HCT116 (cell line): Measurements from ENCODE around the gene CNTNAP2. TPM values are rescaled to one million over a fixed set of nuclear protein-coding genes. Genes with fewer than 3 reads are reported as not detected.

Source experiments
- ATAC-seq: fragments of 200-7000 bp; cut with Tn5 transposase; 2 replicates; pipeline ENCODE4 v1.9.1; 2020; ENCODE audit warnings: mild to moderate bottlenecking, moderate library complexity
- BruUV-seq: library from RNA; stranded (reverse); fragments of 400-500 nt; replicated peaks from 2 replicates; lab custom pipeline; 2021; lab: Mats Ljungman, UMichigan
- CTCF ChIA-PET: fragments of 300-600 bp; sonication (Branson Sonifier 250); formaldehyde crosslinking; loops from one replicate; lab custom pipeline; 2021; ENCODE audit warnings: antibody characterized with exemption; lab: Charles Lee
- POLR2A ChIA-PET: fragments of 300-600, 350-600 bp; sonication (Branson Sonifier 250); formaldehyde crosslinking; loops from one replicate; lab custom pipeline; 2021; ENCODE audit warnings: antibody characterized with exemption; lab: Charles Lee
- RAD21 ChIA-PET, 2 experiments: fragments of 300-600 bp; sonication (Branson Sonifier 250); formaldehyde crosslinking; loops; one replicate each; lab custom pipeline; 2023; ENCODE audit warnings: low total read pairs in 2 of 2; ENCODE audit not compliant: uncharacterized antibody in 2 of 2, unreplicated experiment in 2 of 2, low non-redundant PET in 1 of 2; lab: Charles Lee
- DNase-seq: peaks from one replicate; pipeline ENCODE4 v3.0.0-alpha.2; 2010; ENCODE audit warnings: low read depth, low spot score
- H2AFZ ChIP-seq: fragments of 200-600 bp; shearing (Covaris generic), sonication (generic); 2 replicates; pipeline ENCODE4 v1.6.1; 2017; ENCODE audit warnings: low read depth, mixed run types, mixed read lengths, antibody characterized with exemption, low read length; ENCODE audit not compliant: poor library complexity, severe bottlenecking
- H3K27ac ChIP-seq: 2 replicates; pipeline ENCODE4 v1.5.1; 2012; ENCODE audit warnings: low read depth, low read length
- H3K27me3 ChIP-seq: fragments of 200-600 bp; sonication (generic); 2 replicates; pipeline ENCODE4 v1.6.1; 2016; ENCODE audit warnings: mixed run types, low read length, mixed read lengths; ENCODE audit not compliant: insufficient read depth
- H3K36me3 ChIP-seq, 2 experiments: fragments of 200-500 bp in 1 of 2; fragments of 200-600 bp in 1 of 2; sonication (Bioruptor generic) in 1 of 2; sonication (generic) in 1 of 2; 2 replicates each; pipeline versions ENCODE4 v1.5.1 to v1.6.1; 2014 to 2016; ENCODE audit warnings: low read length in 2 of 2, inconsistent platforms in 1 of 2, mixed read lengths in 1 of 2, mixed run types in 1 of 2; ENCODE audit not compliant: insufficient read depth in 2 of 2, control insufficient read depth in 1 of 2
- H3K4me1 ChIP-seq, 2 experiments: fragments of 200-600 bp in 1 of 2; sonication (generic) in 1 of 2; 2 replicates each; pipeline versions ENCODE4 v1.5.1 to v1.6.1; 2012 to 2017; ENCODE audit warnings: low read length in 2 of 2, inconsistent platforms in 1 of 2, mild to moderate bottlenecking in 1 of 2, mixed read lengths in 1 of 2, mixed run types in 1 of 2, moderate library complexity in 1 of 2; ENCODE audit not compliant: insufficient read depth in 2 of 2, control insufficient read depth in 1 of 2
- H3K4me2 ChIP-seq: fragments of 200-600 bp; sonication (generic); 2 replicates; pipeline ENCODE4 v1.6.1; 2017; ENCODE audit warnings: mixed run types, low read length, mixed read lengths
- H3K4me3 ChIP-seq, 2 experiments: fragments of 200-600 bp in 1 of 2; sonication (generic) in 1 of 2; replicated peaks in 1 of 2; 2 replicates each; pipeline ENCODE4 v1.5.1; 2011 to 2016; ENCODE audit warnings: low read length in 2 of 2, control low read depth in 1 of 2, low read depth in 1 of 2, mild to moderate bottlenecking in 1 of 2, mixed read lengths in 1 of 2, mixed run types in 1 of 2
- H3K79me2 ChIP-seq: fragments of 200-600 bp; sonication (generic); 2 replicates; pipeline ENCODE4 v1.6.1; 2017; ENCODE audit warnings: mild to moderate bottlenecking, mixed run types, low read length, moderate library complexity, mixed read lengths; ENCODE audit not compliant: insufficient read depth
- H3K9ac ChIP-seq: fragments of 200-600 bp; sonication (generic); 2 replicates; pipeline ENCODE4 v1.6.1; 2016; ENCODE audit warnings: low read length, mixed read lengths
- H3K9me2 ChIP-seq: fragments of 200-600 bp; sonication (generic), shearing (Covaris generic); 2 replicates; pipeline ENCODE4 v1.6.1; 2017; ENCODE audit warnings: mixed run types, mild to moderate bottlenecking, moderate library complexity; ENCODE audit not compliant: insufficient read depth
- H3K9me3 ChIP-seq, 2 experiments: fragments of 200-500 bp in 1 of 2; fragments of 200-600 bp in 1 of 2; sonication (Bioruptor generic) in 1 of 2; sonication (generic) in 1 of 2; 2 replicates each; pipeline ENCODE4 v1.6.1; 2014 to 2017; ENCODE audit warnings: low read length in 2 of 2, mixed read lengths in 2 of 2, inconsistent platforms in 1 of 2, low read depth in 1 of 2, mild to moderate bottlenecking in 1 of 2, mixed run types in 1 of 2, moderate library complexity in 1 of 2; ENCODE audit not compliant: control insufficient read depth in 1 of 2, insufficient read depth in 1 of 2
- H4K20me1 ChIP-seq: fragments of 200-600 bp; sonication (generic), shearing (Covaris generic); 2 replicates; pipeline ENCODE4 v1.6.1; 2017; ENCODE audit warnings: mixed run types, mild to moderate bottlenecking, moderate library complexity; ENCODE audit not compliant: insufficient read depth
- CBX3 ChIP-seq: IDR thresholded peaks from 2 replicates; pipeline ENCODE4 v1.6.1; 2012; ENCODE audit warnings: low read depth
- CEBPB ChIP-seq: IDR thresholded peaks from 2 replicates; pipeline ENCODE4 v1.6.1; 2012; ENCODE audit warnings: low read depth
- EGR1 ChIP-seq: IDR thresholded peaks from 2 replicates; pipeline ENCODE4 v1.6.1; 2012; ENCODE audit warnings: low read depth
- EZH2 ChIP-seq: fragments of 200-600 bp; sonication (generic); IDR thresholded peaks from 2 replicates; pipeline ENCODE4 v1.6.1; 2017; ENCODE audit warnings: antibody characterized with exemption, mixed run types
- EZH2phosphoT487 ChIP-seq: fragments of 200-600 bp; IDR thresholded peaks from 2 replicates; pipeline ENCODE4 v1.6.1; 2018; ENCODE audit warnings: antibody characterized with exemption, borderline replicate concordance
- JUND ChIP-seq: IDR thresholded peaks from 2 replicates; pipeline ENCODE4 v1.6.1; 2012
- POLR2A ChIP-seq: IDR thresholded peaks from 2 replicates; pipeline ENCODE4 v1.7.0; 2011; ENCODE audit warnings: borderline replicate concordance; ENCODE audit not compliant: insufficient read depth, insufficient read length; ENCODE audit errors: extremely low read depth
- POLR2AphosphoS5 ChIP-seq: IDR thresholded peaks from 2 replicates; pipeline ENCODE4 v1.6.1; 2011; ENCODE audit warnings: mild to moderate bottlenecking, low read depth, low read length, moderate library complexity
- SIN3A ChIP-seq: IDR thresholded peaks from 2 replicates; pipeline ENCODE4 v1.6.1; 2012; ENCODE audit warnings: low read depth
- SP1 ChIP-seq: IDR thresholded peaks from 2 replicates; pipeline ENCODE4 v1.6.1; 2012; ENCODE audit warnings: low read depth
- SRF ChIP-seq: IDR thresholded peaks from 2 replicates; pipeline ENCODE4 v1.6.1; 2012; ENCODE audit warnings: low read depth
- TCF7L2 ChIP-seq: IDR thresholded peaks from 2 replicates; pipeline ENCODE4 v1.7.0; 2011; ENCODE audit warnings: borderline replicate concordance, inconsistent platforms; ENCODE audit not compliant: insufficient read depth, insufficient read length; ENCODE audit errors: extremely low read depth
- YY1 ChIP-seq: IDR thresholded peaks from 2 replicates; pipeline ENCODE4 v1.6.1; 2011; ENCODE audit warnings: low read length, low read depth, moderate library complexity, mild to moderate bottlenecking; ENCODE audit not compliant: insufficient replicate concordance; ENCODE audit errors: extremely low read depth
- ZNF274 ChIP-seq: fragments of 200-500 bp; sonication (Bioruptor generic); IDR thresholded peaks from 2 replicates; pipeline ENCODE4 v1.6.1; 2014; ENCODE audit warnings: mild to moderate bottlenecking, low read depth, low read length, inconsistent platforms
- intact Hi-C: fragments of 100-400 bp; cut with micrococcal nuclease; formaldehyde crosslinking; loops from 2 replicates; pipeline ENCODE4 v1.10.0; 2022
- total RNA-seq: library from RNA; stranded (reverse); gene quantifications from one replicate; pipeline ENCODE4 v1.2.1, GENCODE V29; 2021; ENCODE audit not compliant: unreplicated experiment
- TF ChIP-seq, protein P1 (sequence below): IDR thresholded peaks from 2 replicates; pipeline ENCODE4 v1.6.1; 2012; ENCODE audit warnings: low read depth
- TF ChIP-seq, protein P2 (sequence below): IDR thresholded peaks from 2 replicates; pipeline ENCODE4 v1.6.1; 2012
- TF ChIP-seq, protein P3 (sequence below): IDR thresholded peaks from 2 replicates; pipeline ENCODE4 v1.6.1; 2011; ENCODE audit warnings: mild to moderate bottlenecking, low read length, moderate library complexity; ENCODE audit not compliant: insufficient replicate concordance; ENCODE audit errors: extremely low read depth
- TF ChIP-seq, protein P4 (sequence below): IDR thresholded peaks from 2 replicates; pipeline ENCODE4 v1.6.1; 2012

CNTNAP2 gene
- total RNA-seq, 1 experiment from 2014 or later = 0.37 TPM

DNA sequence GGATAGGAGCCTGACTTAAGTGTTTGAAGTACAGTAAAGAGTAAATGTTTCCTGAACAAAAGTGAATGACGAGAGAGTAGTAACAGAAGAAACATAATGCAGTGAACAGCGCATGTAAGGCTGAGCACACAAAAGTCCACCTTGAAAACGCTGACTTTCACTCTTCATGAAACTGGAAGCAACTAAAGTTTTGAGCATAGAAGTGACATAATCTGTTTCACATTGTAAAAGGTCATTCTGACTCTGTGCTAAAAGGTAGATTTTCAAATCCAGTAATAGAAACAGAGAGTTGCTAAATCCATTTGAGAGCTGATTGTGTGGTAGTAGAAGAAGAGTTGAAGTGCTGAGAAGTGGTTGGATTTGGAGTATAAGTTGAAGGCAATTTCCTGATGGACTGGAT is 1037.0 kb downstream of the CNTNAP2 start:
- intact Hi-C loops = no loop called here
- H3K9me3 ChIP-seq = peaks cover 5 to 18% of the 10 kb centered on the region in 2 experiments; a peak in 2 of 4 replicates
- no TSS peak for BruUV-seq
- no peak overlapping the region for H3K4me3 ChIP-seq
- no peak overlapping the region for H2AFZ ChIP-seq
- H3K4me2 ChIP-seq = no peak overlapping the region
- TF ChIP-seq TCF7L2 (no peak), YY1 (no peak), EZH2 (no peak), POLR2AphosphoS5 (no peak), SIN3A (no peak), EZH2phosphoT487 (no peak), CBX3 (no peak), EGR1 (no peak), POLR2A (no peak), JUND (no peak), SRF (no peak), ZNF274 (no peak), CEBPB (no peak), SP1 (no peak)
- TF ChIP-seq, protein P1, sequence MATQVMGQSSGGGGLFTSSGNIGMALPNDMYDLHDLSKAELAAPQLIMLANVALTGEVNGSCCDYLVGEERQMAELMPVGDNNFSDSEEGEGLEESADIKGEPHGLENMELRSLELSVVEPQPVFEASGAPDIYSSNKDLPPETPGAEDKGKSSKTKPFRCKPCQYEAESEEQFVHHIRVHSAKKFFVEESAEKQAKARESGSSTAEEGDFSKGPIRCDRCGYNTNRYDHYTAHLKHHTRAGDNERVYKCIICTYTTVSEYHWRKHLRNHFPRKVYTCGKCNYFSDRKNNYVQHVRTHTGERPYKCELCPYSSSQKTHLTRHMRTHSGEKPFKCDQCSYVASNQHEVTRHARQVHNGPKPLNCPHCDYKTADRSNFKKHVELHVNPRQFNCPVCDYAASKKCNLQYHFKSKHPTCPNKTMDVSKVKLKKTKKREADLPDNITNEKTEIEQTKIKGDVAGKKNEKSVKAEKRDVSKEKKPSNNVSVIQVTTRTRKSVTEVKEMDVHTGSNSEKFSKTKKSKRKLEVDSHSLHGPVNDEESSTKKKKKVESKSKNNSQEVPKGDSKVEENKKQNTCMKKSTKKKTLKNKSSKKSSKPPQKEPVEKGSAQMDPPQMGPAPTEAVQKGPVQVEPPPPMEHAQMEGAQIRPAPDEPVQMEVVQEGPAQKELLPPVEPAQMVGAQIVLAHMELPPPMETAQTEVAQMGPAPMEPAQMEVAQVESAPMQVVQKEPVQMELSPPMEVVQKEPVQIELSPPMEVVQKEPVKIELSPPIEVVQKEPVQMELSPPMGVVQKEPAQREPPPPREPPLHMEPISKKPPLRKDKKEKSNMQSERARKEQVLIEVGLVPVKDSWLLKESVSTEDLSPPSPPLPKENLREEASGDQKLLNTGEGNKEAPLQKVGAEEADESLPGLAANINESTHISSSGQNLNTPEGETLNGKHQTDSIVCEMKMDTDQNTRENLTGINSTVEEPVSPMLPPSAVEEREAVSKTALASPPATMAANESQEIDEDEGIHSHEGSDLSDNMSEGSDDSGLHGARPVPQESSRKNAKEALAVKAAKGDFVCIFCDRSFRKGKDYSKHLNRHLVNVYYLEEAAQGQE = no peak
- TF ChIP-seq, protein P2, sequence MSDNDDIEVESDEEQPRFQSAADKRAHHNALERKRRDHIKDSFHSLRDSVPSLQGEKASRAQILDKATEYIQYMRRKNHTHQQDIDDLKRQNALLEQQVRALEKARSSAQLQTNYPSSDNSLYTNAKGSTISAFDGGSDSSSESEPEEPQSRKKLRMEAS = no peak
- TF ChIP-seq, protein P3, sequence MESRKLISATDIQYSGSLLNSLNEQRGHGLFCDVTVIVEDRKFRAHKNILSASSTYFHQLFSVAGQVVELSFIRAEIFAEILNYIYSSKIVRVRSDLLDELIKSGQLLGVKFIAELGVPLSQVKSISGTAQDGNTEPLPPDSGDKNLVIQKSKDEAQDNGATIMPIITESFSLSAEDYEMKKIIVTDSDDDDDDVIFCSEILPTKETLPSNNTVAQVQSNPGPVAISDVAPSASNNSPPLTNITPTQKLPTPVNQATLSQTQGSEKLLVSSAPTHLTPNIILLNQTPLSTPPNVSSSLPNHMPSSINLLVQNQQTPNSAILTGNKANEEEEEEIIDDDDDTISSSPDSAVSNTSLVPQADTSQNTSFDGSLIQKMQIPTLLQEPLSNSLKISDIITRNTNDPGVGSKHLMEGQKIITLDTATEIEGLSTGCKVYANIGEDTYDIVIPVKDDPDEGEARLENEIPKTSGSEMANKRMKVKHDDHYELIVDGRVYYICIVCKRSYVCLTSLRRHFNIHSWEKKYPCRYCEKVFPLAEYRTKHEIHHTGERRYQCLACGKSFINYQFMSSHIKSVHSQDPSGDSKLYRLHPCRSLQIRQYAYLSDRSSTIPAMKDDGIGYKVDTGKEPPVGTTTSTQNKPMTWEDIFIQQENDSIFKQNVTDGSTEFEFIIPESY = no peak
- TF ChIP-seq, protein P4, sequence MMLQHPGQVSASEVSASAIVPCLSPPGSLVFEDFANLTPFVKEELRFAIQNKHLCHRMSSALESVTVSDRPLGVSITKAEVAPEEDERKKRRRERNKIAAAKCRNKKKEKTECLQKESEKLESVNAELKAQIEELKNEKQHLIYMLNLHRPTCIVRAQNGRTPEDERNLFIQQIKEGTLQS = no peak
- no peaks in the 10 kb centered on the region for H3K9me2 ChIP-seq
- no peaks in the 10 kb centered on the region for H3K36me3 ChIP-seq
- H3K4me1 ChIP-seq = no peaks in the 10 kb centered on the region
- no peaks in the 10 kb centered on the region for H3K79me2 ChIP-seq
- no peak overlapping the region for H3K9ac ChIP-seq
- DNase-seq (no peak), ATAC-seq (no peak)
- ChIA-PET POLR2A (no interaction called here), RAD21 (no interaction called here), CTCF (no interaction called here)
- no peaks in the 10 kb centered on the region for H3K27me3 ChIP-seq
- no peaks in the 10 kb centered on the region for H4K20me1 ChIP-seq
- H3K27ac ChIP-seq = no peak overlapping the region
